ENCODE data around the gene SYT4. TPM values are rescaled to one million over a fixed set of nuclear protein-coding genes. Genes with fewer than 3 reads are reported as not detected.

SYT4 gene
- total RNA-seq, 1 donor from 2014 or later = 232 TPM

GRCh38 chr18:43265465-43265864 lies 11.8 kb downstream of the SYT4 start:
- Mint-ChIP-seq H3K27ac (ENCODE audit: unreplicated experiment) (no peak overlapping the region), H3K4me3 (ENCODE audit: unreplicated experiment) (no peak overlapping the region), H3K36me3 (ENCODE audit: unreplicated experiment) (peaks cover 8% of the 10 kb centered on the region), H3K4me1 (ENCODE audit: low read depth, unreplicated experiment) (no peaks in the 10 kb centered on the region), H3K27me3 (ENCODE audit: unreplicated experiment) (no peaks in the 10 kb centered on the region), H3K9me3 (ENCODE audit: unreplicated experiment) (peaks cover 7% of the 10 kb centered on the region)
- no peak for TF ChIP-seq CTCF (IDR thresholded peaks at IDR 0.05; ENCODE audit: partially characterized antibody, unreplicated experiment)
- no peak for DNase-seq

GRCh38 chr18:43248610-43249249 lies 28.6 kb downstream of the SYT4 start:
- Mint-ChIP-seq H3K27me3 (ENCODE audit: unreplicated experiment) (no peaks in the 10 kb centered on the region), H3K36me3 (ENCODE audit: unreplicated experiment) (no peaks in the 10 kb centered on the region), H3K4me3 (ENCODE audit: unreplicated experiment) (no peak overlapping the region), H3K9me3 (ENCODE audit: unreplicated experiment) (no peaks in the 10 kb centered on the region), H3K27ac (ENCODE audit: unreplicated experiment) (no peak overlapping the region), H3K4me1 (ENCODE audit: low read depth, unreplicated experiment) (no peaks in the 10 kb centered on the region)
- no peak for TF ChIP-seq CTCF (IDR thresholded peaks at IDR 0.05; ENCODE audit: partially characterized antibody, unreplicated experiment)
- DNase-seq = no peak

GRCh38 chr18:43247944-43248343 lies 29.3 kb downstream of the SYT4 start:
- no peak for DNase-seq
- Mint-ChIP-seq H3K36me3 (ENCODE audit: unreplicated experiment) (no peaks in the 10 kb centered on the region), H3K27me3 (ENCODE audit: unreplicated experiment) (no peaks in the 10 kb centered on the region), H3K4me3 (ENCODE audit: unreplicated experiment) (no peak overlapping the region), H3K9me3 (ENCODE audit: unreplicated experiment) (no peaks in the 10 kb centered on the region), H3K4me1 (ENCODE audit: low read depth, unreplicated experiment) (no peaks in the 10 kb centered on the region), H3K27ac (ENCODE audit: unreplicated experiment) (no peak overlapping the region)
- no peak for TF ChIP-seq CTCF (IDR thresholded peaks at IDR 0.05; ENCODE audit: partially characterized antibody, unreplicated experiment)

- H3K9me3 Mint-ChIP-seq (ENCODE audit: unreplicated experiment) = no peaks in the 10 kb centered on the region
- no peak for DNase-seq
- no peak for TF ChIP-seq CTCF (IDR thresholded peaks at IDR 0.05; ENCODE audit: partially characterized antibody, unreplicated experiment)
- H3K4me3 Mint-ChIP-seq (ENCODE audit: unreplicated experiment) = no peak overlapping the region
- no peaks in the 10 kb centered on the region for H3K36me3 Mint-ChIP-seq (ENCODE audit: unreplicated experiment)
- no peaks in the 10 kb centered on the region for H3K27me3 Mint-ChIP-seq (ENCODE audit: unreplicated experiment)
- H3K27ac Mint-ChIP-seq (ENCODE audit: unreplicated experiment) = no peak overlapping the region
- H3K4me1 Mint-ChIP-seq (ENCODE audit: low read depth, unreplicated experiment) = no peaks in the 10 kb centered on the region
Measured at GRCh38 chr18:43238429-43238828, 38.9 kb downstream of the SYT4 start.

- TF ChIP-seq CTCF (IDR thresholded peaks at IDR 0.05; ENCODE audit: partially characterized antibody, unreplicated experiment) = no peak
- Mint-ChIP-seq H3K27ac (ENCODE audit: unreplicated experiment) (no peak overlapping the region), H3K9me3 (ENCODE audit: unreplicated experiment) (no peaks in the 10 kb centered on the region), H3K4me3 (ENCODE audit: unreplicated experiment) (no peak overlapping the region), H3K4me1 (ENCODE audit: low read depth, unreplicated experiment) (no peaks in the 10 kb centered on the region), H3K36me3 (ENCODE audit: unreplicated experiment) (no peaks in the 10 kb centered on the region), H3K27me3 (ENCODE audit: unreplicated experiment) (no peaks in the 10 kb centered on the region)
- DNase-seq = no peak
Measured at GRCh38 chr18:43236921-43237320, 40.4 kb downstream of the SYT4 start.

All from glutamatergic neuron (in vitro differentiated cells).